Skeletal muscle cell (primary cell): ENCODE data around the gene OGFOD3.
"Not testable (repeated sequence)": the region's sequence is repeated elsewhere in the genome, so short reads cannot be mapped to it uniquely, and the experiment has no call there.

Experiments
- DNase-seq: peaks from one replicate; pipeline ENCODE4 v3.0.0-alpha.2; 2010; ENCODE audit warnings: low read depth
- H3K4me3 ChIP-seq: 2 replicates; pipeline ENCODE4 v1.5.1; 2011; ENCODE audit warnings: low read depth, mild to moderate bottlenecking, control low read depth, low read length, moderate library complexity

The OGFOD3 gene

DNA sequence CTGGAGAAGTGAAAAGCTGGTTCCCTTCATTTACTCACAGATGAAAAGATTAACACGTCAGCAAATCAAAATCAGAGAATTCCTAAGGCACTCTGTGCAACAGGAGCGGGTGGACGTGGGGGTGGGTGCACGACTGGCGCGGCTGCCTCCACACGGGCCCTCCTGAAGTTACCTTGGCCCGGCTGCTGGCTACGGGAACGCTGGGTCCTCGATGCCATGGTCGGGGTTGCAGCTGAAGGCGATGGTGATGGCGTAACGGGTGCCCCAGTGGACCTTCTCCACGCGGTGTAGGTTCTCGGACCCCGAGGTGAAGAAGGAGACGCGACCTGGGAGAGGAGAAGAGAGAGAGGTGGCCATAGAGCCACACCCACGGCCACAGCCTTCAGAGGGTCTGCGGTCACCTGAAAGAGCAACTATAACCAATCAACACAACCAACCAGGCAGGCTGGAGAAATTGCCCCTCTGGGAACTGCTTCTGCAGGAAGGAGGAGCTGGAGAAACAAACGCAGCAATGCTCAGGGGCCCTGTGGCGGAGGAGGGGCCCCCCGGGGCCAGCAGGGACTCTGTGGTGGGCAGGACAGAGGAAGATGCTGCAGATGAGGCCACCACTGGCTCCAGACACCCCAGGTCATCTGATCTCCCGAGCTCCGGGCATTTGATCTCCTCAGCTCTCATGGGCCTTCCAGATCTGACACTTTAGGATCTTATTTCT, 26.0 kb downstream of the OGFOD3 start:
- no peak overlapping the region for H3K4me3 ChIP-seq

DNA sequence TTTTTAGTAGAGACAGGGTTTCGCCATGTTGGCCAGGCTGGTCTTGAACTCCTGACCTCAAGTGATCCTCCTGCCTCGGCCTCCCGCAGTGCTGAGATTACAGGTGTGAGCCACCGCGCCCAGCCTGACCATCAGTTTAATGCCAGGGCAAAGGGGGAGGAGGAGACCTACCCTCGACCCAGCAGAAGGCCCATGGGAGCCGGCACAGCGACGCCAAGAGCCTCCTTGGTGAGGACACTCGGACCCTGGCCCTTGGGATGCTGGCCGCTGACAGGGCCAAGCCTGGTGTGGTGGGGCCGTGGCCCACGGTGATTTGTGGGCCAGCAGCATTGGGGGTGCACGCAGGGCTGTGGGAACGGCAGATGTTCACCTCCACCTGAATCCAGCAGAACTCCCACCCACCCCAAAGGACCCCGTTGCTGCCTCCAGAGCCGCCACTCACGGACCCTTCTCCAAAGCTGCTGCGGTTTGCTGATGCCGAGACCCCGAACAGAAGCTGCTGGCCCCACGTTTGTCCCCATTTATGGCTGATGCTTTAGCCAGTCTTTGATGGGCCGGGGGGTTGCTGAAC, 26.8 kb downstream of the OGFOD3 start:
- H3K4me3 ChIP-seq, result no peak overlapping the region
- no peak for DNase-seq

More for the DNA sequence above, 26.0 kb downstream of the OGFOD3 start:
- DNase-seq, result no peak

DNA sequence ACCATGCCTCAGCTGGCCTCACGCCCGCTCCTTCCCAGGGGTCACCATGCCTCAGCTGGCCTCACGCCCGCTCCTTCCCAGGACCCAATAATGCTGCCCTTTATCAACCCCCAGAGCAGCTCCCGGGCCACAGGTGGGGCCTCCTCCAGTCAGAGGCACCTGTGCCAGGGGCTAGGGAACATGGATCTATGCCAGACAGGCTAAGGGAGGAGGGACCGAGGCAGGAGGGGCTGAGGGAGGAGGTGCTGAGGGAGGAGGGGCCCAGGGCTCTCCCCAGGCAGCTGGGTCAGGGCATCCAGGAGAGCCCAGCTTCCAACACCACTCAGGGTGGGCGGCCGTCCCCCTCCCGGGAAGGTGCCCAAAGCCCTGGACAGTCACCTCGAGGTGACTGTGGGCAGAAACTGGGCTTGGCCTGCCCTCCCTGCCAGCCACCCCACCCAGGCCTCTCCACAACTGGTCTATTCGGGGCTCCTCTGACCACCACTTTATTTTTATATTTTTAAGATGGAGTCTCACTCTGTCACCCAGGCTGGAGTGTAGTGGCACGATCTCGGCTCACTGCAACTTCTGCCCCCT, 27.4 kb downstream of the OGFOD3 start:
- H3K4me3 ChIP-seq, result no peak overlapping the region
- no peak for DNase-seq

DNA sequence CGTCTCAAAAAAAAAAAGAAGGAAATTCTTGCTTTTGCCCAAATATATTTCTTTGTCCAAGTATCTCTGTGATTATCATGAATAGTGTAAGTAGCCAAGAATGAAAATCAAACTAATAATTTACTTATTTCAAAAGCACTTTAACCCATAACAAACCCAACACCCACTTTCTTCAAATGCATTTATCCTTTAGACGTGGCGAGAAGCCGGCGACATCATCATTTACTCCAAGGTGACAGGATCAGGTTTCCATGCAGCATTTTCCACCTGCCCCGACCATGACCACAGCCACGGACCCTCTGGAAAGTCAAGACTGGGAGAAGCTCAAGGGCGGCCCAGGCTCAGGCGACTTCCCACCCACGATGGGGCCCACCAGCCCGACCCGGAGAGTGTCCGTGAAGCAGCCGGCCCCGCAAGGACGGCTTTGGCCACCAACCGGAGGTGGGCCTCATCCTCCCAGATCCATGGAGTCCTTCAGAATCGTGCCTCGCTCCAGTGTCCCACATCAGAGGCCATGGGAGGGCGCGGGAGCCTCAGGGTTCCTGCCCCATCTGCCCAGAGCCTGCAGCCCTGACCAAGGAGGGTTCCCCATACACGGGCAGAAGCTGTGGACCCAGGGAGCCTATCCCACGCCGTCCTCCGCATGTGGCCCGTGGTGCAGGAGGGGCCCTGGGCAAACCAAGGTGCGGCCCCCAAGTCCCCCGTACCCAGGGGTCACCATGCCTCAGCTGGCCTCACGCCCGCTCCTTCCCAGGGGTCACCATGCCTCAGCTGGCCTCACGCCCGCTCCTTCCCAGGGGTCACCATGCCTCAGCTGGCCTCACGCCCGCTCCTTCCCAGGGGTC, 28.1 kb downstream of the OGFOD3 start:
- DNase-seq, result no peak
- H3K4me3 ChIP-seq, result no peak overlapping the region

DNA sequence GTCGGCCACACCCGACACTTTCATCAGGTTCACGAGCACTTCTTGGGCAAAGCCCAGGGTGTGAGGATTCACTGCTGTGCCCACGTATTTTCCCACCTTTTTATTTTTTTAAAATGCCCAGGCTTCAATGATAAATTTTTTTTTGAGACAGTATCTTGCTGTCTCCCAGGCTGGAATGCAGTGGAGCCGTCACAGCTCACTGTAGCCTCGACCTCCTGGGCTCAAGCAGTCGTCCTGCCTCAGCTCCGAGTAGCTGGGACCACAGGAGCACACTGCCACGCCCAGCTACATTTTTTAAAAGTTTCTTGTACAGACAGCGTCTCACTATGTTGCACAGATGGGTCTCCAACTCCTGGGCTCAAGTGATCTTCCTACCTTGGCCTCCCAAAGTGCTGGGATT, 29.0 kb downstream of the OGFOD3 start:
- DNase-seq, result no peak
- no peak overlapping the region for H3K4me3 ChIP-seq

DNA sequence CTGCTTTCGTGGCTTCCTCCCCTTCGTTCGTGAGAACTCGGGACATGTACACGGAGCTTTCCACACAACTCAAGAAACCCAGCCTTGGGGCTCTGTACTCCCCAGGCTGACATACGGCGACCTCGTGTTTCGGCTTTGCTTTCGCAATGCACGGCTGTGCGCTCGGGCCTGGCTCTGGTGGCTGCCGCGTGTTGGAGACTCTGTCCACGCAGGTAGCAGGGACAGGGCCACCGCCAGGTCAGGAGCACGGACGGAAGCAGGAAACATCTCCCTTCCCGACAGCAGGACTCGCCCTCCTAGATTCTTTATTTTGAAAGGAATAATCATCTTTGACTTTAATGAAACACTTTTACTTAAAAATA, 29.5 kb downstream of the OGFOD3 start:
- H3K4me3 ChIP-seq, result no peak overlapping the region
- no peak for DNase-seq

DNA sequence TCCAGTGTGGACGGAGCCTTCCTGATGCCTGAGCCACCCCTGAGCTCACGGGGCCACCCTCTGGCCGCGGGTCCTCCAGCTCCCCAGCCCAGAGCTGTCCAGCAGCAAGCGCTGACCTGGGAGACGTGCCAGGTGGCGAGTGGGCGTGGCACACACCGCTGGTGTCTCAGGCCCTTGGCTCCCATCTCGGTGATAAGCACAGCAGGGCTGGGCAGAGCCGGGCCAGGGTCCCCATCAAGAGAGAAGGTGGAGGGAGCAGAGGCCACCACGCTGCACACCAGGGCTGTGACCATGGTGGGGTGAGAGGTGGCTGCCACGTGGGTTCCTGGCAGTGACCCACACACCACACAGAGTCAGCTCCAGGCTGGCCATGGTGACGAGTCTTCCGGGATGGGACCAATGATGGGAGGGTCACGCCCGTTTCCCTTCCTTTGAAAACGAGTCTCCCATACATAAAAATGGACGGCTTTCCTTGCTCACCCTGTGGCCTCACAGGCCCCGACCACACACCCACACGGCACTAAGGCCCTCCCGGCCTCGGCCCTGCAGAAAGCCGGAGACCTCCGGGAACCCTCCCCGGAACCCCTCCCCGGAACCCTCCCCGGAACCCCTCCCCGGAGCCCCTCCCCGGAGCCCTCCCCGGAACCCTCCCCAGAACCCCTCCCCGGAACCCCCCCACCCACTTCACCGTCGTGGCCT, 30.0 kb downstream of the OGFOD3 start:
- no peak overlapping the region for H3K4me3 ChIP-seq
- no peak for DNase-seq

DNA sequence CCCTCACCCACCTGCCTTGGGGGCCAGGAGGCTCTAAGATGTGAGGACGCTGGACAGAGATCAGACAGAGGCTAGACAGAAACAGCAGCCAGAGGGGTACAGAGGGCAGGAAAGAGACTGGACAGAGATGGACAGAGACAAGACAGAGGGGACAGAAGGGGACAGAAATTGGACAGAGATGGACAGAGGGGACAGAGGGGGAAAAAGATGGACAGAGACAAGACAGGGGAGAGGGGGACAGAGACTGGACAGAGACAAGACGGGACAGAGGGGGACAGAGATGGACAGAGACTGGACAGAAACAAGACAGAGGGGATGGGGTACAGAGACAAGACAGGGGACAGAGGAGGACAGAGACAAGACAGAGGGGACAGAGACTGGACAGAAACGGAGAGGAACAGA, 30.7 kb downstream of the OGFOD3 start:
- H3K4me3 ChIP-seq, result no peak overlapping the region
- no peak for DNase-seq

DNA sequence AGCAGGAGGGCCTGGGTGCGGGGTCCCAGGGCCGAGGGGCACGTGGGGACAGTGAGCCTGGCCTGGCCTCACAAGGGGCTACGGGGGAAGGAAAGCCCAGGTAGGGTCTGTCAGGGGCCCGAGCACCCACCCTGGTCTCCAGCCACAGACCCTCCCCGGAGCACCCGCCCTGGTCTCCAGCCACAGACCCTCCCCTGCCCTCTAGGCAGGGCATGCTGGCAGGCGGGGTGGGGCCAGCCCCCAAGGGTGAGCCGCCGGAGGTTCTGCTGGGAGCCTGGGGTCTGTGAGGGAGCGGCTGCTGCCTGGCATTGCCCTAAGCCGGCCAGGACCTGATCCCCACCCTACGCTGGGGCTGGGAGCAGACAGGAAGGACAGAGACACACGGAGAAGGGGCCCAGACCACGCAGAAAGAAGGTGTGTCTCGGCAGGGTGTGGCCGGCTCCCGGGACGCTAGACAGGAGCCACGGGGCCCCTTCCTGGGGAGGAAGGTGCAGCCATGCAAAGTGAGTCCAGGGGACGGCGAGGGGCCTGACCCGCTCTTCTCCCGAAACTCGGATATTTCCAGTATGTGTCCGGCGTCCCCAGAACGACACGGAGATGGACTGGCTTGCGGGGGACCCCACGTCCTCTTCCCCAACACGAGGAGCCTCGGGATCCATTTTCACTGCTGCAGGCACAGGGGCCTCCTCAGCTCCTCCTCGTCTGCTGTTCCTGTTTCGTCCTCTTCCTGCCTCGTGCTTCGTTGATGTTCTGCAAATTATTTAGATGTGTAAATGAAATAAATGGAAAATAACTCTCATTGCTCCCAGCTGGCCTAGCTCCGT, 31.3 kb downstream of the OGFOD3 start:
- no peak for DNase-seq
- H3K4me3 ChIP-seq, result no peak overlapping the region

DNA sequence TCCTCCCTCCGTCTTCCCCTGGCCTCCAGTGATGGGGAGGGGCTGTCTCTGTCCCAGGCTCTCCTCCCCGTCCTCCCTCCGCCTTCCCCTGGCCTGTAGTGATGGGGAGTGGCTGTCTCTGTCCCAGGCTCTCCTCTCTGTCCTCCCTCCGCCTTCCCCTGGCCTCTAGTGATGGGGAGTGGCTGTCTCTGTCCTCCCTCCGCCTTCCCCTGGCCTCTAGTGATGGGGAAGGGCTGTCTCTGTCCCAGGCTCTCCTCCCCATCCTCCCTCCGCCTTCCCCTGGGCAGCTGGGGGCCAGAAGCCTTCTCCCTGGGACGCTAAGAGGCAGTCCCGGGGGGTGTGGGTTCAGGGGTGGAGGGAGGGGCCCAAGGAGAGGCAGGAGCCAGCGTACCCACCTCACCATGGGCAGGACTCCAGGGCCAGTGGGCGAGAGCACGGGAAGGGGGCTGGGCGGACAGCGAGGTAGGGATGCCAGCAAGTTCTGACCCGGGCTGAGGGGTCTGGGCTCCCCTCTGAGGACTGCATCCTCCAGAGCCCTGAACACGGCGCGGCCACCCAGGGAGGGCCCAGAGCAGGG, 32.0 kb downstream of the OGFOD3 start:
- H3K4me3 ChIP-seq, result no peak overlapping the region
- no peak for DNase-seq

DNA sequence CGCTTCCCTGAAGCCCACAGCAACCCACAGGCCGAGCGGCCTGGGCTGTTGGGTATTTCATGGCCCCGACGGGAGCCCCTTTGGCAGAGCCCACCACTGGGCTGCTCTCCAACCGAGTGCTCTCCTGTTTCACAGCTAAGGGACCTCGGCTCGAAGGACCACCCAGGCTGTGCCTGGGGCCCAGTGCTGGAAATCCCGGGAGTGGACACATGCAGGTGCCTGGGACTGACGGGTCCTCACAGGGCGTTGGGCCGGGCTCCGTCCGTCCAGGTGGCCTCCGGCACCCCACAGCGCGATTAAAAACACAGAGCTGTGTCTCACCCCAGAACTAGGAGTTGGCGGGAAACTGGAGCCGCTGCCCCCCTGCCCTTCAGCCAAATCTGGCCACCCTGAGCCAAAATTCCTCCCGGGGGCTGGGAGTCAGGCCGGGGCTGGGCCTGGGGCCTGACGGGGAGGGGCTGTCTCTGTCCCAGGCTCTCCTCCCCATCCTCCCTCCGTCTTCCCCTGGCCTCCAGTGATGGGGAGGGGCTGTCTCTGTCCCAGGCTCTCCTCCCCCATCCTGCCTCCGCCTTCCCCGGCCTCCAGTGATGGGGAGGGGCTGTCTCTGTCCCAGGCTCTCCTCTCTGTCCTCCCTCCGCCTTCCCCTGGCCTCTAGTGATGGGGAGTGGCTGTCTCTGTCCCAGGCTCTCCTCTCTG, 32.7 kb downstream of the OGFOD3 start:
- DNase-seq, result no peak

DNA sequence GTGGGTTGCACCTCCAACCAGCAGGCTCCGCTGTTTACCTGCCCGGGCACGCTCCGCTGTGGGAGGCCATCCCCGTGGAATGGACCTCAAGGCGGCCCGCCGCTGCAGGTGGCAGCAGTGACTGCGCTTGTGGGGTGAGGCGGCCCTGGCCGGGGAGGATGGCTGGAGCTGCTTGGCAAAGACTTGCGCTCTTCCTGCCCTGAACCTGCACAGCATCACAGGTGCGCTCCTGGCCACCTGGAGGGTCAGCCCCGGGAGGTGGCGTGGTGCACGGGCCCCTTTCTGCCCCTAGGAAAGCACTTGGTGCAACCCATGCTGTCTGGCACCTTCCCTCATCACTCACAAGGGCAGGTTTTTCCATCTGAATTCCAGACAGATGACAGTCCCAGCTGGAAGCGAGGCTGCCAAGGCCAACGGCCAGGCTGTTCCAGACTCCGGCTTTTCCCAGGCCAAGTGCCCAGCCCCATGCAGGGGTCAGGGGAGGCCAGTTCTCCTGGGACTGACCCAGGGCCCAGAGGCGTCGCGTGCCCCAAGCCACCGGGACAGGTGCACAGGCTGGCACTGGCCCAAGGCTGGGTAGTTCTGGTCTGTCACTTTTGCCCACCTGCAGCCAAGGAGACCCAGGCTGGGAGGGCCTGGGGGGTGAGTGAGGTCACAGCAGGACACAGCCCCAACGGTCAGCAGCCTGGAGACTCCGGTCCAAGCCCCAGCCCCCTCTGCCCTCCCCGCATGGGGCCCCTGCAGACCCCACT, 33.5 kb downstream of the OGFOD3 start:
- DNase-seq, result no peak
- no peak overlapping the region for H3K4me3 ChIP-seq

More for the DNA sequence above, 32.7 kb downstream of the OGFOD3 start:
- no peak overlapping the region for H3K4me3 ChIP-seq

DNA sequence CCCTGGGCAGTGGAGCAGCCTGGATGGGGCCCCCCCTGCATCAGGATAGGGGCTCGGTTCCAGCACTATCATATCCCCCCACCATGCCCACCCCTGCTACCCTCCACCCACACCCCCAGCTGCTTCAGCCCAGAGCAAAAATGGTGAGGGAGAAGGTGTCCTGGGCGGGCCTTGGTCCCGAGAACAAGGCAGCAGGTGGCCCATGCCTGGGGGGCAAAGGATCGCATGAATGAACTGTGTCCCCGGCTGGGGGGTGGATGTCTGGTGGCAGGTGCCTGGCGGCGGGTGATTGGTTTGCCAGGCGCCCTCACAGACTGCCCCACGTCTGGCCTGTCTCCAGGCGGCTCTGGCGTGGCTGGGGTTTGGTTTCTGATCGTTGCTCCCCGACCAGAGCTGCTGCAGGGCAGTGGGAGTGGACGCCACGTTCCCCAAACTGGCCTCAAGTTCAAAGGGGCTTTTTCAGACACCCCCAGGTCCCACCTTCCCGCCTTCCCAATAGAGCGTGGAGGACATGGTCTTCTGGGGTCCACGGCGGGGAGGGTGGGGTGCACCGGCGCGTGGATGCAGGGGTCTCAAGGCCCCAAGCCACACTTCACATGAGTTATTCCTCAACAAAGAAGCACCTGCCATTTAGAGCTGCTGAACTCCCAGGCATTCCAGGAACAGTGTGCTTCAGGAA, 34.2 kb downstream of the OGFOD3 start:
- no peak for DNase-seq
- H3K4me3 ChIP-seq, result no peak overlapping the region

DNA sequence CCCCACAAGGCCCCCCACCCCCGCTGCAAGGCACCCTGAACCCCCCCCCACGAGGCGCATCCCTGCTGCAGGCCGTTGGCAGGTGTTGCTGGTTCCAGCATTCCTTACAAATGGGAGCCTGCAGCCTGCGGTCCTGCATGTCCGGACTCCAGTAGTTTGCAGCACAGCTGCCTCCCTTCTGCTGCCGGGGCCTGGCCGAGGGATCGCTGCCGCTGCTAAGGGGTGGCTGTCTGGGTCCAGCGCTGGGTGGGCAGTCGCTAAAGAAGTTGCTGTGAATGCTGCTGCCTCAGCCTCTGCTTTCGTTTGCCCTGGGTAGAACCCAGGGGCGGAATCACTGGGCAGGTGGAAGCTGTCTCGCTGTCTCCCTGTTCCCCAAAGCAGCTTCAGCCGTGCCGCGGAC, 35.0 kb downstream of the OGFOD3 start:
- DNase-seq, result no peak
- no peak overlapping the region for H3K4me3 ChIP-seq

DNA sequence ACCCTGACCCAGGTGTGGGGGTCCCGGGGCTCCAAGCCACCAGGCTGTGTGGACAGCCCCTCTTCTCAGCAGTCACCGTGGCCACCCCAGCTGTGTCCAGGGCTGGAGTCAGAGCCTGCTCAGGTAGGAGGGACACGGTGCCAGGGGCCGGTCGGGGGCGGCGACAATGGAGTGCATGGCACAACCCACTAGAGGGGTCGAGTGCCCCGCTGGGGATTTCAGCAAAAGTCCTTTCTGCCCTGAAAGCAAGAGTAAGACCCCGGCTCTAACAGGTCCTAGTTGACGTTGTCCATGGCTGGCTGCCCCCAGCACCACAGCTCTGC, 35.5 kb downstream of the OGFOD3 start:
- H3K4me3 ChIP-seq, result no peak overlapping the region
- no peak for DNase-seq

DNA sequence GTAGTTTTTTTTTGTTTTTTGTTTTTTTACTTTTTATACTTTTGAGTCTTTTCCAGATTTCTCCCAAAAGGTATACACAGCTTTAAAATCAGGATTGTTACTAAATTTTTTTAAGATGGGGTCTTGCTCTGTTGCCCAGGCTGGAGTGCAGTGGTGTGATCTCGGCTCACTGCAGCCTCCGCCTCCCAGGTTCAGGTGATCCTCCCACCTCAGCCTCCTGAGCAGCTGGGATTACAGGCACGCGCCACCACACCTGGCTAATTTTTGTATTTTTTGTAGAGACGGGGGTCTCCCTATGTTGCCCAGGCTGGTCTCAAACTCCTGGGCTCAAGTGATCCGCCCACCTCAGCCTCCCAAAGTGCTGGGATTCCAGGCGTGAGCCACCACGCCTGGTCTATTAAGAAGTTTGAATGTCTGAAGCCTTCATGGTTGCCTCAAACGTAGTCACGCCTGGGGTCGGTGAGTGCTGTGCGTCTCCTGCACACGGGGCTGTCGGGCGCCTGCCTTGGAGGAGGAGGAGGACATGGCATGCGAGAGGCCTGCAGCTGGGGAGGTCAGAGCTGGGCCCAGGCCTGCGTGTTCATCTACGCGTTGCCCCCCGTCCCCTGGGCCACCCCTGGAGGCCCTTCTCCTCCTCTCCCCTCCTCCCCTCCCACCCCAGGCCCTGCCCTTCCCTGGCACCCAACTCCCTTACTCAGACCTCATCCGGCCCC, 36.0 kb downstream of the OGFOD3 start:
- not testable (repeated sequence) for DNase-seq, H3K4me3 ChIP-seq

DNA sequence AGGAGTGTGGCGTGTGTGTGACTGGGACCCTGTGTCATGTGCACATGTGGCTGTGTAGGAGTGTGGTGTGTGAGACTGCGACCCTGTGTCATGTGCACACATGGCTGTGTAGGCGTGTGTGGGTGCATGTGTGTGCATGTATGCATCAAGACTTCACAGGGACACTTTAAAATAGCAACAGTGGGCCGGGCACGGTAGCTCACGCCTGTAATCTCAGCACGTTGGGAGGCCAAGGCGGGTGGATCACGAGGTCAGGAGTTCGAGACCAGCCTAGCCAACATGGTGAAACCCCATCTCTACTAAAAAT, 36.7 kb downstream of the OGFOD3 start:
- not testable (repeated sequence) for DNase-seq, H3K4me3 ChIP-seq
